Measurements from ENCODE around the gene ATP2B2. TPM values are rescaled to one million over a fixed set of nuclear protein-coding genes. Genes with fewer than 3 reads are reported as not detected.

ATP2B2 gene
- total and polyA plus RNA-seq, 2 donors (not counting 1 experiment from before 2014, with no cell fraction given): not detected

DNA sequence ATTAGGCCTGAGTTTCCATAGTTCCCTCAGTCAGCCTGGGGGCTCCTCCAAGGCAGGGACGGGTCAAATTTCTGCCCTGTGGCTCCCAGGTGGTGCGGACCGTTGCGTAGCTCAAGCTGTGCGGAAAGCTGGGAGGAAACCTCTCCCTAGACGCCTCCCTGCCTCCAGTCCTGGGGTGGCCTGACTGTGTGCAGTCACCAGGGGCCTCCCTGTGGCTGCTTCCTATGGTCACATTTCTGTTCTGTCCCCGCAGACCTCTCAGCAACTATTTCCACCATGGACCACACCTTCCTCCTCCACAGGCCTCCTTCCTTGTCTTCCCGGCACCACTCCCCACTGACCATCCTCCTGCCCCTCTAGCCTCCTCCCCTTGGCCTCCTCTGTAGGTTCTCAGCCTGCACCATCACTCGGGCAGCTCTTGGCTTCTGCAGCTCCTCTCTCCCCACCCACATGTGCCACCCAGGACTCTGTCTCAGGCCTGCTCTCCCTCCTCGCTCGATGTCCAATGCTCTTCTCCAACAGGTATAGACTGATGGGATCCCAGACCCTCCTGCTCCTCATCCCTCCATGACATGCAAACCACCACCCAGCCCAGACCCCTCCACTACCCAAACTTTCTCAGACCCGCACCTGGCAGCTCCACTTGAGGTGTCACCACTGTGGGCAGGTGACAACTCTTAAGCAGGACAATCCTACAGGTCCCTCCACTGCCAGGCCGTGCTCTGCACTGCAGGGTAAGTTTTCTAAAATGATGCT, 157.6 kb downstream of the ATP2B2 start:
- Mint-ChIP-seq H3K27ac (no peak overlapping the region), H3K4me1 (peaks cover 16% of the 10 kb centered on the region), H3K27me3 (peaks cover 4% of the 10 kb centered on the region), H3K4me3 (no peak overlapping the region), H3K9me3 (ENCODE audit: insufficient read depth) (no peaks in the 10 kb centered on the region)
- TF ChIP-seq, protein P1, sequence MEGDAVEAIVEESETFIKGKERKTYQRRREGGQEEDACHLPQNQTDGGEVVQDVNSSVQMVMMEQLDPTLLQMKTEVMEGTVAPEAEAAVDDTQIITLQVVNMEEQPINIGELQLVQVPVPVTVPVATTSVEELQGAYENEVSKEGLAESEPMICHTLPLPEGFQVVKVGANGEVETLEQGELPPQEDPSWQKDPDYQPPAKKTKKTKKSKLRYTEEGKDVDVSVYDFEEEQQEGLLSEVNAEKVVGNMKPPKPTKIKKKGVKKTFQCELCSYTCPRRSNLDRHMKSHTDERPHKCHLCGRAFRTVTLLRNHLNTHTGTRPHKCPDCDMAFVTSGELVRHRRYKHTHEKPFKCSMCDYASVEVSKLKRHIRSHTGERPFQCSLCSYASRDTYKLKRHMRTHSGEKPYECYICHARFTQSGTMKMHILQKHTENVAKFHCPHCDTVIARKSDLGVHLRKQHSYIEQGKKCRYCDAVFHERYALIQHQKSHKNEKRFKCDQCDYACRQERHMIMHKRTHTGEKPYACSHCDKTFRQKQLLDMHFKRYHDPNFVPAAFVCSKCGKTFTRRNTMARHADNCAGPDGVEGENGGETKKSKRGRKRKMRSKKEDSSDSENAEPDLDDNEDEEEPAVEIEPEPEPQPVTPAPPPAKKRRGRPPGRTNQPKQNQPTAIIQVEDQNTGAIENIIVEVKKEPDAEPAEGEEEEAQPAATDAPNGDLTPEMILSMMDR (IDR thresholded peaks at IDR 0.05): no peak
- TF ChIP-seq EZH2 (IDR thresholded peaks at IDR 0.05; ENCODE audit: borderline replicate concordance, insufficient read depth, low read depth, low read length, poor library complexity, severe bottlenecking): no peak
- 92% methylated on average over 13 of the region's 13 CpGs for WGBS (ENCODE audit: insufficient coverage)
- Histone ChIP-seq H3K9ac (ENCODE audit: low read length) (no peak overlapping the region), H3K9me3 (ENCODE audit: control extremely low read depth in 1 of 3, control insufficient read depth in 2 of 3, insufficient read depth in 1 of 3, low read length in 2 of 3) (no peaks in the 10 kb centered on the region), H3K4me3 (ENCODE audit: control extremely low read depth in 1 of 5, extremely low read depth in 1 of 5, insufficient read depth in 1 of 5, low read depth in 2 of 5, low read length in 4 of 5) (no peak overlapping the region), H2AFZ (ENCODE audit: insufficient read depth, low read depth, low read length, poor library complexity, severe bottlenecking) (no peak overlapping the region), H3K27me3 (replicated peaks in 1 of 4; ENCODE audit: control extremely low read depth in 1 of 4, control insufficient read depth in 3 of 4, insufficient read depth in 4 of 4, low read length in 3 of 4) (no peaks in the 10 kb centered on the region), H4K20me1 (ENCODE audit: control insufficient read depth, insufficient read depth, low read length, poor library complexity, severe bottlenecking) (no peaks in the 10 kb centered on the region), H3K4me2 (replicated peaks; ENCODE audit: low read depth, low read length, poor library complexity, severe bottlenecking) (no peak overlapping the region), H3K79me2 (ENCODE audit: control insufficient read depth, insufficient read depth, low read length) (no peaks in the 10 kb centered on the region), H3K36me3 (replicated peaks in 1 of 2; ENCODE audit: control extremely low read depth in 1 of 2, control insufficient read depth in 1 of 2, extremely low read depth in 1 of 2, insufficient read depth in 2 of 2, low read length in 1 of 2) (no peaks in the 10 kb centered on the region), H3K27ac (ENCODE audit: low read length in 2 of 2) (no peak overlapping the region), H3K4me1 (ENCODE audit: control insufficient read depth in 2 of 2, insufficient read depth in 2 of 2, low read length in 2 of 2) (peaks cover 8 to 16% of the 10 kb centered on the region in 2 donors)
- ATAC-seq (ENCODE audit: low read depth) (no peak), DNase-seq (no peak)
- CTCF ChIA-PET: interaction anchor here (0.7 to 2.5 kb wide), 4 partner anchors 48 to 391 kb away, joined by 3 to 9 read pairs (median 4); no protein-coding TSS in a partner anchor
- intact Hi-C loops (cut with micrococcal nuclease): no loop called here
- POLR2A ChIA-PET: no interaction called here

DNA sequence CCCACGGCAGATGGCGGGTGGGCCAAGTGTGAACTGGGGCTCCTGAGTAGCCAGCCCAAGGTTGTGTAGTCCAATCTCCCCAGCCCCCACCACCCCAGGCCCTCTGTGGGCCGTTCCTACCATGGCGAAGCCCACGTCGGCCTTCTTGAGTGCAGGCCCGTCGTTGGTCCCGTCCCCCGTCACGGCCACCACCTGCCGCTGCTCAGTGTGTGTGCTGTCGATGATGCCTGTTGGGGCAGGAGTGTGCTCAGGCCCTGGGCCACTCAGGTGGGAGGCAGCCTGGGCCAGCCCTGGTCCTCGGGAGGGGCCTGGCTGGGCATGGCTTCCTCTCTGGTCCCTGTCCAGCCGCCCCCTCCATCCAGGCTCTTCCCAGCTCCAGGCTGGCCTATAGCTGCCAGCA, 159.5 kb downstream of the ATP2B2 start:
- H3K9me3 Mint-ChIP-seq (ENCODE audit: insufficient read depth): no peaks in the 10 kb centered on the region
- H4K20me1 ChIP-seq (ENCODE audit: control insufficient read depth, insufficient read depth, low read length, poor library complexity, severe bottlenecking): no peaks in the 10 kb centered on the region
- H3K4me1 Mint-ChIP-seq: peaks cover 2% of the 10 kb centered on the region
- 95% methylated on average over 15 of the region's 15 CpGs for WGBS (ENCODE audit: insufficient coverage)
- ChIA-PET CTCF (interaction anchor here (0.6 to 7.3 kb wide), 4 partner anchors 177 to 851 kb away, joined by 4 to 142 read pairs (median 6); no protein-coding TSS in a partner anchor), POLR2A (no interaction called here)
- DNase-seq (no peak), ATAC-seq (ENCODE audit: low read depth) (no peak)
- H3K4me3 ChIP-seq (ENCODE audit: control extremely low read depth in 1 of 5, extremely low read depth in 1 of 5, insufficient read depth in 1 of 5, low read depth in 2 of 5, low read length in 4 of 5): no peak overlapping the region
- no peak overlapping the region for H2AFZ ChIP-seq (ENCODE audit: insufficient read depth, low read depth, low read length, poor library complexity, severe bottlenecking)
- no peak overlapping the region for H3K27ac ChIP-seq (ENCODE audit: low read length in 2 of 2)
- H3K4me3 Mint-ChIP-seq: no peak overlapping the region
- H3K4me2 ChIP-seq (replicated peaks; ENCODE audit: low read depth, low read length, poor library complexity, severe bottlenecking): no peak overlapping the region
- TF ChIP-seq EZH2 (IDR thresholded peaks at IDR 0.05; ENCODE audit: borderline replicate concordance, insufficient read depth, low read depth, low read length, poor library complexity, severe bottlenecking): no peak
- TF ChIP-seq, protein P1 (IDR thresholded peaks at IDR 0.05): no peak
- H3K36me3 ChIP-seq (replicated peaks in 1 of 2; ENCODE audit: control extremely low read depth in 1 of 2, control insufficient read depth in 1 of 2, extremely low read depth in 1 of 2, insufficient read depth in 2 of 2, low read length in 1 of 2): no peaks in the 10 kb centered on the region
- H3K9ac ChIP-seq (ENCODE audit: low read length): no peak overlapping the region
- H3K27me3 ChIP-seq (replicated peaks in 1 of 4; ENCODE audit: control extremely low read depth in 1 of 4, control insufficient read depth in 3 of 4, insufficient read depth in 4 of 4, low read length in 3 of 4): no peaks in the 10 kb centered on the region
- intact Hi-C loops (cut with micrococcal nuclease): loop anchor here (2.0 kb wide), 1 partner anchor 111 kb away; no protein-coding TSS in a partner anchor
- H3K27ac Mint-ChIP-seq: no peak overlapping the region
- H3K4me1 ChIP-seq (ENCODE audit: control insufficient read depth in 2 of 2, insufficient read depth in 2 of 2, low read length in 2 of 2): peaks cover 3 to 5% of the 10 kb centered on the region in 2 donors
- no peaks in the 10 kb centered on the region for H3K9me3 ChIP-seq (ENCODE audit: control extremely low read depth in 1 of 3, control insufficient read depth in 2 of 3, insufficient read depth in 1 of 3, low read length in 2 of 3)
- peaks cover 4% of the 10 kb centered on the region for H3K27me3 Mint-ChIP-seq
- H3K79me2 ChIP-seq (ENCODE audit: control insufficient read depth, insufficient read depth, low read length): no peaks in the 10 kb centered on the region

Data from B cell (primary cell).